Stimulated activated CD4-positive, alpha-beta T cell treated with anti-CD3 and anti-CD28 coated beads, Interleukin-15, amount 100 ng/mL, for 48 hours (primary cell): ENCODE measurements around the gene CLDN9.

Source experiments
- DNase-seq, 2 donors: peaks; one replicate each; pipeline ENCODE4 v3.0.0-alpha.2; 2020; ENCODE audit warnings: low read depth in 2 of 2

The CLDN9 gene

DNA sequence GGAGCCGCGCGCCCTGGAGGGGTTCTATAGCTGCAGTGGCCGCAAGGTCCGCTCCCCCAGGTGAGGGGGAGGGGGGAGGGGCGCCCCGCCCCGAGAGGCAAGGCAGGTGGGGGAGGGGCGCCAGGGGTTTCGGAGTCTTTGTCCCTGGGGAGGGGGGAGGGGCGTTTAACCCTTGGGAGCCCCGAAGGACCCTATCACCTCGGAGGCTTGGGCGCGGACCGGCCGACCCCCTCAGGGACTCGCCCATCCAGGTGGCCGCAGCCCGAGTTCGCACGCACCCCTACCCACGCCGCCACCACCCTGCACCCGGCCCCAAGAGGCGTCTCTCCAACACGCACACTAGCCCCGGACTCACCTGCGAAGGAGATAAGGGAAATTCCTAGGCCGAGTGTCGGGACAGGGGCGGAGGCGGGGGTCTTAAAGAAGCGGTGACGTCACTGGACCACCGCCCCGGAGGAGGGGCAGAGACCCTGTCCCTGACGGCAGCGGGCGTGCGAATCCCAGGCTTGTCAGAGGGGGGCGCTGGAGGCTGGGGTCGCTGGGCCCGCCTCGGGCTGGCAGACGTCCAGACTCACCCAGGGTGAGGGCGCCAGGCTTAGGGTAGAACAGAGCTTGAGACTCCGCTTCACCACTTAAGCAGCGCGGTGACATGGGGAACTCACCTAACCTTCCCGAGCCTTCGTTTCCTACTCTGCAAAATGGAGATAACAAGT lies 5.2 kb downstream of the CLDN9 start, which contains the start of gene CLDN6:
CLDN6 (minus strand) TSS at position 390 of the 713 bp plus-strand sequence. CDS start 2,162 bp downstream, outside the sequence.
- DNase-seq = peak in 1 of 2 donors; percentile 50

- no peak for DNase-seq
These were observed 7.0 kb downstream of the CLDN9 start for GRCh38 chr16:3019594-3020246.

- DNase-seq = peak in 1 of 2 donors; percentile 55
These were observed 7.5 kb downstream of the CLDN9 start, which contains the start of gene TNFRSF12A for GRCh38 chr16:3020247-3020603. Gene TNFRSF12A (plus strand): TSS chr16:3020368. CDS start chr16:3020398, 30 bp downstream.

DNA sequence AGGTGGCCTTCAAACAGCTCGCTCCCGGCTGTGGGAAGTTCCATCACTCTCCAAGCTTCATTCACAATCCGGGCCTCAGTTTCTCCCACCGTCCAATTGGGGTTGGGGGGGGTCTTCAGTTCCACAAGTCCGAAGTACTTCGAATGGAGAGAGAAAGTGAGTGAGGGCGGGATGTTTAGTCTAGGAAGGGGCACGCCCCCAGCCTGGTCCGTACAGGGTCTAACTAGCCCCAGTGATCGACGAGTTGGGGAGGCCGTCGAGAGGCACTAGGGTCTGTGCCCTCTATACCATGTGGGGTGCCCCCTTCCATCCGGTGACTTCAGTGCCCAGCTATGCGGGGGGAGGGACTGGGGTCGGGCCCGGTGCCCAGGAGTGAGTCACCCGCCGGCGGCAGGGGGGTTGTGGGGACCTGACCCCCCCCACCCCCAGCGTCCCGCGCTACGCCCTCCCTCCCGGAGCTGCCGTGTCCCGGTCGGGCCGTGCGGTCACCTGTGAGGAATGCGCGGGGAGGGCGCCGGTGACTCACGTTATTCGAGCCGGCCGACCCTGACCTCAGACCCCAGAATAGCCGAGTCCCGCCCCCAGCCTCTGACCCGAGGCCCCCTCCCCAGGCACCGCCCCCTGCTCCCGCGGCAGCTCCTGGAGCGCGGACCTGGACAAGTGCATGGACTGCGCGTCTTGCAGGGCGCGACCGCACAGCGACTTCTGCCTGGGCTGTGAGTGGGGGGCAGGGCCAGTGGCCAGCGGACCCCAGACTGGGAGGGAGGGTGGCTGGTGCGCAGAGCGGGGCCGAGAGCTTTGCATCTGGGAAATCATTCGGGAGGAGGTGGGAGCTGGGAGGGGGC lies 8.1 kb downstream of the CLDN9 start:
- DNase-seq = no peak

- peak; percentile 86 to 89 for DNase-seq
These were observed 8.9 kb downstream of the CLDN9 start for GRCh38 chr16:3021449-3022207.

GRCh38 chr16:3022208-3022683 lies 9.5 kb downstream of the CLDN9 start:
- DNase-seq = peak; percentile 77 to 92

DNA sequence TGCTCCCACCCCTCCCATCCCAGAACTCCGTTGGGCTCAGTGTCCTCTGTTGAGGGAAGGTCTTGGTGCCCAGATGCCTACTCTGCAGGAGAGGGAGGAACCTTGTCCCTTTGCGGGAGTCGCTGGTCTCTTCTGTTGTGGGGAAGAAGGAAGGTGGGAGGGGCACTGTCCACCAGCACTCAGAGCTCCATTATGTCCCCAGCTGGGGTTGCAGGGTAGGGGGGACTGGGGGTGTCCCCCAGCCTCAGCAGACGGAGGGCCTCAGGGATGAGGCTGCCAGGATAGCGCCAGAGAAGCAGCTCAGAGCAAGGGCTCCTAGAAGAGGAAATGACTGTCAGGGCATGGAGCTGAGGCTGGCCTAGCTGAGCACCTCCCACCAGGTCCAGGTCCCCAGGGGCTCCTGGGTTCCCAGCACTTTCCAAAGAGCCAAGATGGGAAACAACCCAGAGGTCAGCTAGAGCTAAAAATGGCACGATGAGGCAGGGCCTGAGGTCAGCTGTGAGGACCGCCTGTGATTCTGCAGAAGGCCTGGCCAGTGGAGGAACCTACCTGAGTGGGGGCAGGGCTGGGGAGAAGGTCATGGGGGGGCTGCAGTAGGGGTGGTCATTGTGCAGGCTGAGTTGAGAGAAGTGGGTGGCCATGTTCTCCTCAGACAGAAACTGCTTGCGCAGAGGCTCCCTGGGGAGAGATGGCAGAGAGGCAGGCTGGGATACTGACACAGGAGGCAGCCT lies 10.1 kb downstream of the CLDN9 start:
- no peak for DNase-seq

DNA sequence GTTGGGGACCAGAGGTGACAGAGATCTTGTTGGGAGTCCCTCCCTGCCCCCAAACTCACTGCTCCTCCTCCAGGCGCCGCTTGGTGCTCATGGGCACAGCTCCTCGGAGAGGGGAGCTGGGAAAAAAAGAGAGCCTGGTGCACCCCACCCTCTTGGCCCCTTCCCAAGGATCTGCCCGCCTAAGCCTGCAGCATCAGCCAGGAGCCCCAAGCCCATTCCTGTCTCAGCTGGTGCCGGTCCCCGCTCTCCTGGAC lies 10.6 kb downstream of the CLDN9 start:
- DNase-seq = no peak

- peak; percentile 96 for DNase-seq
These were observed 11.2 kb downstream of the CLDN9 start, which contains the start of the genes HCFC1R1 and THOC6 for GRCh38 chr16:3023669-3024478. Gene HCFC1R1 (minus strand): TSS chr16:3023942. CDS start chr16:3023941, 1 bp downstream. Gene THOC6 (plus strand): TSS chr16:3024035. CDS start chr16:3024327, 292 bp downstream.

GRCh38 chr16:3025032-3026002 lies 12.6 kb downstream of the CLDN9 start:
- no peak for DNase-seq

DNA sequence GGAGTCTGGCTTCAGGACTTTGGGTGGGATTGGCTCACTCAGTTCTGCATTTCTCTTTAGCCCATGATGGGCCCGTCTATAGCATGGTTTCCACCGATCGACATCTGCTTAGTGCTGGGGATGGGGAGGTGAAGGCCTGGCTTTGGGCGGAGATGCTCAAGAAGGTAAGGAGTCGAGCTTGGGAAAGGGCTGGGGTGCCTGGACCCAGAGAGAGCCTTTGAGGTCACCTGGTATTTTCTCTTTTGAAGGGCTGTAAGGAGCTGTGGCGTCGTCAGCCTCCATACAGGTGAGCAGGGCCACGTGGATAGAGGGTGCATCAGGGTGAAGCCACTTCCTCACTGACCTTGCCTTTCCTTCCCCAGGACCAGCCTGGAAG lies 13.3 kb downstream of the CLDN9 start:
- no peak for DNase-seq

DNA sequence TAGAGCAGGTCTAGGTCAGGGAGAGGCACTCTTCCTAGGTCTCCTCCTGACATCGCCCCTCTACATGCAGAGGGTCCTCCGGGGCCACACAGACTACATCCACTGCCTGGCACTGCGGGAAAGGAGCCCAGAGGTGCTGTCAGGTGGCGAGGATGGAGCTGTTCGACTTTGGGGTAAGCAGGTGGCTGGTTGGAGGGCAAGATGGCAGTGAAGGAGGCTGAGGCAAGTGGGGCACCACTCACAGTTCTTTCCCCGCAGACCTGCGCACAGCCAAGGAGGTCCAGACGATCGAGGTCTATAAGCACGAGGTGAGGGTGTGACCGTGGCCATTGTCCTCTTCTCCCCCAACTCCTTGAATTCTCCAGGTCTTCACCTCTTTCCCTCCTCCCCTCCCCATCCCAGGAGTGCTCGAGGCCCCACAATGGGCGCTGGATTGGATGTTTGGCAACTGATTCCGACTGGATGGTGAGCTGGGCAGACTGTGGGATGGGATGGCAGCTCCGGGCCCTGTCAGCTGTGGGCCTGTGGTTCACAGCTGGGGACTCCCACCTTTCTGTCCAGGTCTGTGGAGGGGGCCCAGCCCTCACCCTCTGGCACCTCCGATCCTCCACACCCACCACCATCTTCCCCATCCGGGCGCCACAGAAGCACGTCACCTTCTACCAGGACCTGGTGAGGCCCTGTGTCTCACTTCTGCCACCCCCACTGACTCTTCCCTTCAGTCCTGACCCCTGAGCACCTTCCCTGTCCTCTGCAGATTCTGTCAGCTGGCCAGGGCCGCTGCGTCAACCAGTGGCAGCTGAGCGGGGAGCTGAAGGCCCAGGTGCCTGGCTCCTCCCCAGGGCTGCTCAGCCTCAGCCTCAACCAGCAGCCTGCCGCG lies 14.1 kb downstream of the CLDN9 start:
- DNase-seq = no peak

DNA sequence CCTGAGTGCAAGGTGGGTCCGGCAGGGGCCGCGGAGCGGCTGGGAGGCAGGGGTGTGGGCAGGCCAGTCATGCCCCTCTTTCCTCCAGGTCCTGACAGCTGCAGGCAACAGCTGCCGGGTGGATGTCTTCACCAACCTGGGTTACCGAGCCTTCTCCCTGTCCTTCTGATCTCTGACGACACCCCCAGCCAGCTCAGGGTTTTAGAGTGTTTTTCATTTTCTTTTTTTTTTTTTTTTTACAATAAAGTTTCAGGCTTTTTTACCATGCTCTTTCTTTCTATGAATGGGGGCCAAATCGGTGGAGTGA lies 14.7 kb downstream of the CLDN9 start:
- no peak for DNase-seq

DNA sequence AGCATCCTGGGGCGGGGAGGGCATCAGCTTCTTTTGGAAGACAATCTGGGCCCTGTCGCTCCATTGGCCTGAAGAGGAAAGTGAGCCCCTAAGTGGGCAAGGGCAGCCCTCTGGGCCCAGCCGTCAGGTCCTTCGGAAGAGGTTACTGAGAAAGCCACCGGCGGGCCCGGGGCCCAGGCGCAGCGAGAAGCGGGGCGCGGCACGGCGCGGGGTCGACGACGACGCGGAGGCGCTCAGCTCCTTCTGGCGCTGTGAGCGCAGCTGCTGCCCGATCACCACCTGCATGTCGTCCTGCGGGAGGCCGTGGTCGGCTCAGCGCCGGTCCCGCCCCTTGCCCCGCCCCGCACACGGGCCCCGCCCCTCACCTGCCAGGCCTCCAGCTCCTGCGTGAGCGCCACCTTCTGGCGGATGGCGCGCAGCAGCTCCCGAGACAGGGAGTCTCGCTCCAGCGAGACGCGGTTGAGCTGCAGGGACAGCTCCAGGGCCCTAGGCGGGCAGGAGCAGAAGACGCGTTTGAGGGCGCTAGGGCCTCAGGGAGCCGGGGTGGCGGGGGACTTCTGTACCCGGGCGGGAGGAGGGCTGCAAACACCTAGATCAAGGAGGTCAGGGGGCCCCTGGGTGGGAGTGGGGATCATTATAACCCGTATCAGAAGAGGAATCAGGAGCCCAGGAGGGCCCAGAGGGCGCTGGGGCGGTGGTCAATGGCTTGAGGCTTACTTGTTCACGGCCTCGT lies 15.4 kb downstream of the CLDN9 start:
- peak; percentile 76 to 87 for DNase-seq

DNA sequence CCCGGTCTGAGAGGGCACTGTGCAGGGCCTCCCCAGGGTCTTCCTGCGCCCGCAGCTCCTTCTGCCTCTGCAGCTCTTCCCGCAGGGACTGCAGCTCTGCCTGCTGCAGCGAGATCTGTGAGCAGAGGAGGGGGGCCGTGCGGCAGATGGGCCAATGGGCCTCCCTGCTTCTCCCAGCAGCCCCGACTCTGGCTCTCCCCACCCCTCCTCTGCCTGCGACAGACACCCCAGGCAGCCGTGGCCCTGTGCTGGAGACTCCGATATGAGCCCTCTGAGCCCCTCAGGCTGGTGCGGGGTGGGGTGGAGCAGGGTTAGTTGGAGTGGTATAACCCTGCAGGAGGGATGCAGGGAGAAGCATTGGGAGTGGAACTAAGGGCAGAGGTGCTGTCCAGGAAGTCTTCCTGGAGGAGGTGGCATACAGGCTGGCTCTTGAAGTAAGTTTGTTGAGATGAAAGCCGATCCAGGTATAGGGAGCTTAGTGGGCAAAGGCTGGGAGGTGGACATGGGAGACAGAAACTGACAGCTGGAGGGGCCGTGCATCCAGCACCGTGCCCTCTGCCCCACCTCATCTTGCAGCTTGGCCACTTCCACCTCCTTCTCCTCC lies 16.1 kb downstream of the CLDN9 start:
- DNase-seq = no peak

DNA sequence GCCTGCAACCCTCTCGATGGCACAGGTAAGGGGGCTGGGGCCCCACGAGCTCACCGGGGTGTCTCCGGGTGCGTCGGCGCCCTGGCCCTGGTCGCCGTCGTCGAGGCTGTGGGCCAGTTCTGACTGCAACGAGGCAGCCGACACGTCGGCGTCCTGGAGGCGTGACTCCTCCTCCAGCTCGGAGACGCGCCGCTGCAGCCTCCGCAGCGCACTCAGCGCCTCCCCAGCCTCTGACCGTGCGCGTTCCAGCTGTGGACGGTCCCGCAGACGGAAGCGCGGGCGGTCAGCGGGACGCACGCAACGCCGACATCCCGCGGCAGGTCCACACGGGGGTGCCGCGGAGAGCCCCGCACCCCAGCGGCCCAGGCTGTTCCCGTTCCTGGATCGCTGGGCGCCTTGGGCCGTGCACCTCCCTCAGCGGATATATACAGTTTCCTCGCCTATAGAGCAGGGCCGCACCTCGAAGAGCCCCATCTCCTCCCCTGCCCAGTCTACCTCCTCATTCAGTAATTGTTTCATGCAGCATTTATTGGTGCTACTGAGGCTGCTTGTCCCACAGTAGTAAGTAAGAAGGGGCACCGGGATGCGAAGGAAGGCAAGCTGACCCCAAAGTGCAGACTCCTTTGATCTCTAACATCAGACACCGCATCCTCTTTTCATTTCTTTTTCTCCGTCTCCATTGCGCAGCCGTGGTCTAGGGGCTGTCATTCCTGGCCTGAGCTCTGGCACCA lies 16.9 kb downstream of the CLDN9 start:
- peak in 1 of 2 donors; percentile 51 for DNase-seq
